NCI-H1048 (cell line): ENCODE results near the gene C21orf58.

Experiments used
- DNase-seq: peaks from one replicate; lab custom pipeline; 2025; lab: John Stamatoyannopoulos, UW

C21orf58 gene

DNA sequence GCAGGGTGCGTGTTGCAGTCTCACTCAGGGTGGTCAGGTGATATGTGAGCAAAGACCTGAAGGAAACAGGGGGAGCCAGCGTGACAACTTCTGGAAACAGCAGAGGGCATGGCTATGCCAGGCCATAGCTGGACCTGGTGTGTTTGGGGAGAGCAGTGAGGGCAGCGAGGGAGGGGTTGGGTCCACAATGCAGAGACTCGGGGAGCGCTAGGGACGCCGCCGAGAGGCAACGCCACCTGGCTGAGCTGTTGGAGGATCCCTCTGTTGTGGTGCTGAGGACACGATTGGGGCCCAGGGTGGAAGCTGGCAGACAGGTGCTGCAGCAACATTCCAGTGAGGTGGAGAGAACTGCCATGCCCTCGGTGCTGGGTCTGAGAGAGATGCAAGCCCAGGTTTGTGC is 68.5 kb downstream of the C21orf58 start:
- DNase-seq: no peak

DNA sequence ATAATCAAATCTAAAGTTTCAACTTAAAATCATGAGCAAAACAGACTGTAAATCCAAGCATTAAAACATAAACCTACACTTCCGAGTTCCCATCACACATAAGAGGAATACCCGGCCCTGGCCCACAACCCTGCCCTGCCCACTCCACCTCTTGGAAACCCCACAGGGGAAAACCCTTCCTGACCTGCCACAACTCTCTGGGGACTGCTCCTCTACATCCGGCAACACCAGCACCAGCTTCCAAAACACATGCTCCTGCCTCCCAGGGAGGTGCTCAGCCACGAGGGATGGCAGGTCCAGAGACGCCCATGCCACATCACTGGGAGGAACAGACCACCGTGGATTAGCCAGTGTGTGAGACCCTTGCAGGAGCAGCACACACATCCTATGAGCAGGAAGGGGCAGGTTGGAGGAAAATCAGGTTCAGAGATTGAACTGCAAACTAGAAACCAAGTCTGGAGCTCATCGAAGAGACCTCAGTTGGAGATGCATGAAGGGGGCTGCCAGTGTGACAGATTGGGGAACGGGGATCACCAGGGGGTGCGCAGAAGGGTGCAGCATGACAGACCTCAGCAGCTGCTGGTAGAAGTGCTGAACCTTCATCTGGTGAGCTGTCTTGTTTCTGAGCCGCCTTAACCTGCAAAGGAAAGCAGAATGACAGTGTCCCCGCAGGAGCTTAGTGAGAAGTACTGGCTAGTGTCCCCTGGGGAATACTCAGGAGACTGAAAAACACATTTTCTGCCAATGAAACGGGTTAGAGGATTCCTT is 69.3 kb downstream of the C21orf58 start:
- no peak for DNase-seq

DNA sequence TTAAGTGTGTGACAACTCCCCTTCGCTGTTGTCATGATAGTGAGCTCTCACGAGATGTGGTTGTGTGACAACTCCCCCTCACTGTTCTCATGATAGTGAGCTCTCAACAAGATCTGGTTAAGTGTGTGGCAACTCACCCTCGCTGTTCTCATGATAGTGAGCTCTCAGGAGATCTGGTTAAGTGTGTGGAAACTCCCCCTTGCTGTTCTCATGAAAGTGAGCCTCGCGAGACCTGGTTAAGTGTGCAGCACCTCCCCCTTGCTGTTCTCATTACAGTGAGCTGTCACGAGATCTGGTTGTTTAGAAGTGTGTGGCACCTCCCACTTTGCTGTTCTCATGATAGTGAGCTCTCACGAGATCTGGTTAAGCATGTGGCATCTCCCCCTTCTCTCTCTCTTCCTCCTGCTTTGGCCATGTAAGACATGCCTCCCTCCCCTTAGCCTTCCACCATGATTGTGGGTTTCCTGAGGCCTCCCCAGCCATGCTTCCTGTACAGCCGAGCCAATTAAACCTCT is 70.0 kb downstream of the C21orf58 start:
- no peak for DNase-seq

GRCh38 chr21:46252840-46253239 is 70.8 kb downstream of the C21orf58 start:
- DNase-seq: no peak
